H1 (cell line): ENCODE data around the gene GP1BB.

Source experiments
- CREB1 ChIP-seq: IDR thresholded peaks from 2 replicates; pipeline ENCODE4 v1.6.1; 2012; ENCODE audit warnings: inconsistent platforms
- EP300 ChIP-seq, 2 experiments: IDR thresholded peaks; 1 replicate in 1 of 2; 2 replicates in 1 of 2; pipeline ENCODE4 v1.6.1; 2011 to 2012; ENCODE audit warnings: low read depth in 2 of 2, low read length in 2 of 2, mild to moderate bottlenecking in 2 of 2, borderline replicate concordance in 1 of 2, inconsistent platforms in 1 of 2, moderate library complexity in 1 of 2
- GABPA ChIP-seq: IDR thresholded peaks from 2 replicates; pipeline ENCODE4 v1.6.1; 2011; ENCODE audit warnings: mild to moderate bottlenecking, low read length, moderate library complexity, borderline replicate concordance; ENCODE audit not compliant: insufficient read depth
- HDAC2 ChIP-seq, 2 experiments: fragments of 300-600 bp in 1 of 2; sonication (generic) in 1 of 2; IDR thresholded peaks; 2 replicates each; pipeline ENCODE4 v1.6.1; 2011 to 2012; ENCODE audit warnings: low read depth in 2 of 2, low read length in 2 of 2, mild to moderate bottlenecking in 2 of 2, moderate library complexity in 2 of 2, borderline replicate concordance in 1 of 2, inconsistent platforms in 1 of 2
- TF ChIP-seq, protein P1 (sequence below), 3 experiments: IDR thresholded peaks; 1 replicate in 2 of 3; 2 replicates in 1 of 3; pipeline versions ENCODE4 v1.5.1 to v1.6.1; 2011; ENCODE audit warnings: low read length in 3 of 3, mild to moderate bottlenecking in 3 of 3, inconsistent platforms in 2 of 3, low read depth in 1 of 3, moderate library complexity in 1 of 3; ENCODE audit not compliant: insufficient read depth in 1 of 3; ENCODE audit errors: control extremely low read depth in 1 of 3

GRCh38 chr22:19767427-19768341, 44.3 kb downstream of the GP1BB start:
- TF ChIP-seq EP300 (IDR thresholded peaks at IDR 0.05; ENCODE audit: borderline replicate concordance in 1 of 2, low read depth in 2 of 2, low read length in 2 of 2) (no peak), CREB1 (no peak), GABPA (no peak), HDAC2 (IDR thresholded peaks at IDR 0.05; ENCODE audit: borderline replicate concordance in 1 of 2, low read depth in 2 of 2, low read length in 2 of 2) (no peak)
- TF ChIP-seq, protein P1, sequence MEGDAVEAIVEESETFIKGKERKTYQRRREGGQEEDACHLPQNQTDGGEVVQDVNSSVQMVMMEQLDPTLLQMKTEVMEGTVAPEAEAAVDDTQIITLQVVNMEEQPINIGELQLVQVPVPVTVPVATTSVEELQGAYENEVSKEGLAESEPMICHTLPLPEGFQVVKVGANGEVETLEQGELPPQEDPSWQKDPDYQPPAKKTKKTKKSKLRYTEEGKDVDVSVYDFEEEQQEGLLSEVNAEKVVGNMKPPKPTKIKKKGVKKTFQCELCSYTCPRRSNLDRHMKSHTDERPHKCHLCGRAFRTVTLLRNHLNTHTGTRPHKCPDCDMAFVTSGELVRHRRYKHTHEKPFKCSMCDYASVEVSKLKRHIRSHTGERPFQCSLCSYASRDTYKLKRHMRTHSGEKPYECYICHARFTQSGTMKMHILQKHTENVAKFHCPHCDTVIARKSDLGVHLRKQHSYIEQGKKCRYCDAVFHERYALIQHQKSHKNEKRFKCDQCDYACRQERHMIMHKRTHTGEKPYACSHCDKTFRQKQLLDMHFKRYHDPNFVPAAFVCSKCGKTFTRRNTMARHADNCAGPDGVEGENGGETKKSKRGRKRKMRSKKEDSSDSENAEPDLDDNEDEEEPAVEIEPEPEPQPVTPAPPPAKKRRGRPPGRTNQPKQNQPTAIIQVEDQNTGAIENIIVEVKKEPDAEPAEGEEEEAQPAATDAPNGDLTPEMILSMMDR (IDR thresholded peaks at IDR 0.05; ENCODE audit: control extremely low read depth in 1 of 3, insufficient read depth in 1 of 3, low read depth in 1 of 3, low read length in 3 of 3): no peak
